MM.1S (cell line): Measurements from ENCODE around the gene CFAP65.

Experiments used
- DNase-seq: peaks from one replicate; pipeline ENCODE4 v3.0.0-alpha.2; 2015
- H2AFZ ChIP-seq: fragments of 300-600 bp; sonication (generic); 2 replicates; pipeline ENCODE4 v1.6.0; 2016; ENCODE audit warnings: antibody characterized with exemption, low read length
- H3F3A ChIP-seq: fragments of 300-600 bp; sonication (generic); 2 replicates; pipeline ENCODE4 v1.6.1; 2016; ENCODE audit warnings: mild to moderate bottlenecking, antibody characterized with exemption, low read length, moderate library complexity, mixed read lengths; ENCODE audit not compliant: insufficient read depth
- H3K27ac ChIP-seq: fragments of 300-600 bp; sonication (generic); 2 replicates; pipeline ENCODE4 v1.5.1; 2016; ENCODE audit warnings: mild to moderate bottlenecking, low read length
- H3K27me3 ChIP-seq: fragments of 300-600 bp; sonication (generic); replicated peaks from 2 replicates; pipeline ENCODE4 v1.6.0; 2016; ENCODE audit warnings: low read length; ENCODE audit not compliant: insufficient read depth
- H3K36me3 ChIP-seq: fragments of 300-600 bp; sonication (generic); replicated peaks from 2 replicates; pipeline ENCODE4 v1.6.1; 2016; ENCODE audit warnings: mild to moderate bottlenecking, low read length, mixed read lengths; ENCODE audit not compliant: insufficient read depth
- H3K4me1 ChIP-seq: fragments of 300-600 bp; sonication (generic); 2 replicates; pipeline ENCODE4 v1.6.1; 2016; ENCODE audit warnings: low read length, mixed read lengths
- H3K4me2 ChIP-seq: fragments of 300-600 bp; sonication (generic); 2 replicates; pipeline ENCODE4 v1.6.0; 2016; ENCODE audit warnings: low read depth, low read length
- H3K4me3 ChIP-seq: fragments of 300-600 bp; sonication (generic); 2 replicates; pipeline ENCODE4 v1.5.1; 2016; ENCODE audit warnings: low read length, mixed read lengths
- H3K79me2 ChIP-seq: fragments of 300-600 bp; sonication (generic); 2 replicates; pipeline ENCODE4 v1.6.1; 2016; ENCODE audit warnings: mixed run types, low read length, mixed read lengths
- H3K9ac ChIP-seq: fragments of 300-600 bp; sonication (generic); 2 replicates; pipeline ENCODE4 v1.6.1; 2016; ENCODE audit warnings: low read length, mixed read lengths
- H3K9me2 ChIP-seq: fragments of 300-600 bp; sonication (generic); replicated peaks from 2 replicates; pipeline ENCODE4 v1.6.1; 2016; ENCODE audit warnings: mild to moderate bottlenecking, low read length, mixed read lengths; ENCODE audit not compliant: insufficient read depth
- H3K9me3 ChIP-seq: fragments of 300-600 bp; sonication (generic); replicated peaks from 2 replicates; pipeline ENCODE4 v1.6.1; 2016; ENCODE audit warnings: mild to moderate bottlenecking, low read length, mixed read lengths; ENCODE audit not compliant: insufficient read depth
- H4K20me1 ChIP-seq: fragments of 300-600 bp; sonication (generic); 2 replicates; pipeline ENCODE4 v1.6.1; 2016; ENCODE audit warnings: mild to moderate bottlenecking, low read length, moderate library complexity, mixed read lengths; ENCODE audit not compliant: insufficient read depth
- CTCF ChIP-seq: fragments of 300-600 bp; sonication (generic); IDR thresholded peaks from 2 replicates; pipeline ENCODE4 v1.5.1; 2016; ENCODE audit warnings: antibody characterized with exemption, low read length, mixed read lengths
- EZH2 ChIP-seq: fragments of 300-600 bp; sonication (generic); optimal IDR thresholded peaks from 2 replicates; pipeline ENCODE3; 2017; ENCODE audit warnings: low read depth, mild to moderate bottlenecking, antibody characterized with exemption, low read length, mixed read lengths
- EZH2phosphoT487 ChIP-seq: fragments of 300-600 bp; sonication (generic); IDR thresholded peaks from 2 replicates; pipeline ENCODE4 v1.6.1; 2018; ENCODE audit warnings: antibody characterized with exemption, low read length

The CFAP65 gene

GRCh38 chr2:219028141-219028540, 13.2 kb downstream of the CFAP65 start:
- H3K27ac ChIP-seq: no peak overlapping the region
- no peaks in the 10 kb centered on the region for H3K9me2 ChIP-seq
- H3K4me1 ChIP-seq: no peaks in the 10 kb centered on the region
- peaks cover 80% of the 10 kb centered on the region for H3K27me3 ChIP-seq
- no peaks in the 10 kb centered on the region for H4K20me1 ChIP-seq
- H3K36me3 ChIP-seq: no peaks in the 10 kb centered on the region
- H3F3A ChIP-seq: no peaks in the 10 kb centered on the region
- H3K9ac ChIP-seq: no peak overlapping the region
- H3K4me2 ChIP-seq: no peak overlapping the region
- H2AFZ ChIP-seq: no peak overlapping the region
- DNase-seq: no peak
- H3K9me3 ChIP-seq: no peaks in the 10 kb centered on the region
- TF ChIP-seq EZH2phosphoT487: no peak
- no peak for TF ChIP-seq CTCF
- no peak for TF ChIP-seq EZH2
- H3K79me2 ChIP-seq: no peaks in the 10 kb centered on the region
- no peak overlapping the region for H3K4me3 ChIP-seq

GRCh38 chr2:219027511-219028055, 13.7 kb downstream of the CFAP65 start:
- Histone ChIP-seq H3K9me2 (no peaks in the 10 kb centered on the region), H3K27me3 (peaks cover 80% of the 10 kb centered on the region), H3K4me2 (no peak overlapping the region), H3F3A (no peaks in the 10 kb centered on the region), H3K79me2 (no peaks in the 10 kb centered on the region), H3K4me1 (no peaks in the 10 kb centered on the region), H3K27ac (no peak overlapping the region), H3K4me3 (no peak overlapping the region), H4K20me1 (no peaks in the 10 kb centered on the region), H3K9me3 (no peaks in the 10 kb centered on the region), H2AFZ (no peak overlapping the region), H3K9ac (no peak overlapping the region), H3K36me3 (no peaks in the 10 kb centered on the region)
- TF ChIP-seq EZH2phosphoT487 (no peak), EZH2 (no peak), CTCF (no peak)
- DNase-seq: no peak

- no peaks in the 10 kb centered on the region for H3K4me1 ChIP-seq
- no peak overlapping the region for H3K27ac ChIP-seq
- H3K4me3 ChIP-seq: no peak overlapping the region
- no peaks in the 10 kb centered on the region for H3K9me2 ChIP-seq
- H3K9ac ChIP-seq: no peak overlapping the region
- H4K20me1 ChIP-seq: no peaks in the 10 kb centered on the region
- H3K9me3 ChIP-seq: no peaks in the 10 kb centered on the region
- TF ChIP-seq CTCF: no peak
- TF ChIP-seq EZH2: no peak
- TF ChIP-seq EZH2phosphoT487: no peak
- no peak overlapping the region for H2AFZ ChIP-seq
- H3K27me3 ChIP-seq: peaks cover 80% of the 10 kb centered on the region
- H3K4me2 ChIP-seq: no peak overlapping the region
- no peaks in the 10 kb centered on the region for H3K36me3 ChIP-seq
- no peak for DNase-seq
- no peaks in the 10 kb centered on the region for H3K79me2 ChIP-seq
- H3F3A ChIP-seq: no peaks in the 10 kb centered on the region
These were observed 14.4 kb downstream of the CFAP65 start for GRCh38 chr2:219026946-219027345.
